ENCODE measurements around the gene E2F2.
"Not testable (repeated sequence)": the region's sequence is repeated elsewhere in the genome, so short reads cannot be mapped to it uniquely, and the experiment has no call there.

Gene E2F2

DNA sequence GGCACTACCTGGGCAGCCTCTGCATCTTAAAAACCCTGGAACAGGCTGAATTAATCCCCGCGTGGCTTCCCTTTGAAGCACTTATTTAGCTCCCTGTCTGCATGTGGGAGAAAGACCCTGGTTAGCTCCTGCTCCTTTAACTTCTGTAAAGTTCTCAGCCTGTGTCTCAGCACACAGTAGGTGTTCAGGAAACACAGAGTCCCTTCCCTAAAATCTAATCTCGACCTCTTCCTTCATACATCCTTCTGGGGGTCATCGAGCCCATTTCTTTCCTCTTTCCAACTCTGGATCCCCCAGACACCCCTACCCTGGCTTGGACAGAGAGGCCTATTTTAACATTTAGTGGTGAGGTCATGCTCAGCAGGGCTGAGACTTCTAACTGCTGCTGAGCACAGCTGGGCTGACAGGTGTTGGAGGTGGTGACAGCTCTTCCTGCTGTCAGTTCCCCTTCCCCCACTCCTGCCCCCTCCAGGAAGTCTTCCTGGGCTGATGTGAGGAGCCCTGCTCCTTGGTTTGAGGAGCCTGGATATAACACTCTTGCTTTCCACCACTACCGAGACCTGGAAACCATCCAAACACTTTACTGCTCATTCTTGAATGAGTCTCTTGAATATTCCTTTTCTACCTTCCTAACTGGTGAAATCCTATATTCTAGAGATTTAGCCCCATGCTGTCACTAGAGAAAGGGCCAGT lies 5.3 kb downstream of the E2F2 start:
- DNase-seq (ENCODE audit: insufficient read length, low spot score) (no peak), FAIRE-seq (no peak)

DNA sequence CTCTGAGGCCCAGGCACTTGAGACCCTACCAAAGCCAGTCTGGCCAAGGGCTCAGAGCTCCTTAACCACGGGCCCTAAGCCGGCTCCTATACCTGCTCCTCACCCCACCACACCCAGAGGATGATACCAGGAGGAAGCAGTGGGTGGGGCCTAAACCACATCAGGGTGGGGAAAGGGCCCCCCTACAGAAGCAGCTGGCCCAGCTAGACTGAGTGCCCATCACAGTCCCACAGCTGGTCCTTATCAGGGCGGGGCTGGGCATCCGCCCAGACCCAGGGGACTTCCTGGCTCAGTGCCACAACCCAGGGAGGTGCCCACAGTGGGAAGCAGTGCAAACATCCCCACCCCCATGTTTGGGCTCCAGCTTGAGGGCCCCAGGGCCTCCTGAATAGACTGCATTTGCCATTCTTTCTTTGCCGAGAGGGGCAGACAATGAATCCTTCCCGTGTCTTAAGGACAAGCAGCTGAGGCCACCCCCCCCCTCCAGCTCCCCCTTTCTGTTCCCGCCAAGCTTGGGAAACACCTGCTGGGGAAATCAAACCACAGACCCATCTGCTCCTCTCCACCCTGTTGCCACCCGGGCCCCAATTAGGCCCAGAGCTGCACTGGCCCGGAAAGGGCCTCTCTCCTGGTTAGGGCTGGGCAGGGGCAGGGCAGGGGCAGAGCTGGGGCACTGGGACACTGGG lies 6.2 kb downstream of the E2F2 start:
- no peak for DNase-seq (ENCODE audit: insufficient read length, low spot score)
- FAIRE-seq: no peak

DNA sequence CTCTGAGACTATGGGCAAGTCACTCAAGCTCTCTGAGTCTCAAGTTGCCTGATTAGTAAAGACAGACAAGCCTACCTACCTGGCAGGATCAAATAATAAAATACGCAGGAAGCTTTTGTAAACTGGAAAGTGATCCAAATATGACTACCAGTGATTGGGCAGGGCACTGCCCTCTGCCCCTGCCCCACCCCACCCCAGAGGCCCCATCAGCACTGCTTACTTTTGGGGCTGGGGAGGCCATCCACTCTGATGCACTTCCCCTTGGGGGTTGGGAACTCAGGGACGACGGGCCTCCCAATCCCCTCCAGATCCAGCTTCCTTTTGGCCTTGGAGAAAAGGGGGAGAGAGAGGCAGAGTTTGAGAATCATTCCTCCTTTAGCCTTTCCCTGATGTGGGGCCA lies 6.9 kb downstream of the E2F2 start:
- no peak for FAIRE-seq

DNA sequence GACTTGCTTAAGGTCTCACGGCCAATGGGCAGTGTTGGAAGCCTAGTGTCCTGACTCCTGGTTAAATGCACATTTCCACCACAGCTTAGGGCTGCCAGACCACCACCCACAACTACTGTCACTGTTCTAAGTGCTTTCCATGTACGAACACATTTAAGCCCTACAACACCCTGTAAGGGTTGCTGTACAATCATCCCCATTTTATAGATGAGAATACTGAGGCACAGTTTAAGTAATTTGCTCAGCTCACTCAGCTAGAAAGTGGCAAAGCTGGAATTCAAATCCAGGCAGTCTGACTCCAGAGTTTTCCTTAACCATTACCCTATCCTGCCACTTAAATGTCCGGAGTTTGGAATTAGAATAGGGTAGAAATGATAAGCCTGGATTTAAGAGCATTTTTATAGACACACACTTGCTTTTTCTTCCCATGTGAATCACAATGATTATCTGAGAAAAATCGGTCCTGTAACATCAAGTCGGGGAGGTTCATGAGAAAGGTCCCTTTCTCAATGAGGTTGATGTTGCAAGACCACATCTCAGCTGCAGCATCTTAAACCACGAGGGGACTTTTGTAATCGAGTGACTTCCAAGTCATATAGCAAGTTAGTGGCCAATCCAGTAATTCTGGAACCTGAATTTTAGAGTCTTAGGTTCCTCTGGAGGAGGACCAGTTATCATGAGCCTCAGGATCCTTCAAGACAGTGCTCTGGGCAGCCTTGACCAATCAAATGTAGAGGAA lies 8.6 kb downstream of the E2F2 start:
- DNase-seq (ENCODE audit: insufficient read length, low spot score) (no peak), FAIRE-seq (no peak)

More for the DNA sequence above, 6.9 kb downstream of the E2F2 start:
- no peak for DNase-seq (ENCODE audit: insufficient read length, low spot score)

DNA sequence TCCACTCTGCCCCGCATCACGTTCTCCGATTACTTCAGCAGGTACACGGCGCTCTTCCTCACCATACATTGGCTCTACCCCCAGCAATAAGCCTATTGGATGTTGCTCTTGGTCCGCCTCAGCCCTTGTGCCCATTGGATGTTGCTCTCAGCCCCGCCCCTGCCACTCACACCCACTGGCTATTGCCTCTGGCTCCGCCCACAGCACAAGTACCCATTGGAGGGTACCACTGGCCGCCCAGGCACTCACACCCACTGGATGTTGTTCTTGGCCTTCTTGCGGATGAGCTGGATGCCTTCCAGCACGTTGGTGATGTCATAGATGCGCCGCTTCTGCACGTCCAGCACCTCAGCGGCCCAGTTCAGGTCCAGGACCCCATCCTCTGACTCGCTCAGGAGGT lies 9.4 kb downstream of the E2F2 start:
- FAIRE-seq (no peak), DNase-seq (ENCODE audit: insufficient read length, low spot score) (no peak)

DNA sequence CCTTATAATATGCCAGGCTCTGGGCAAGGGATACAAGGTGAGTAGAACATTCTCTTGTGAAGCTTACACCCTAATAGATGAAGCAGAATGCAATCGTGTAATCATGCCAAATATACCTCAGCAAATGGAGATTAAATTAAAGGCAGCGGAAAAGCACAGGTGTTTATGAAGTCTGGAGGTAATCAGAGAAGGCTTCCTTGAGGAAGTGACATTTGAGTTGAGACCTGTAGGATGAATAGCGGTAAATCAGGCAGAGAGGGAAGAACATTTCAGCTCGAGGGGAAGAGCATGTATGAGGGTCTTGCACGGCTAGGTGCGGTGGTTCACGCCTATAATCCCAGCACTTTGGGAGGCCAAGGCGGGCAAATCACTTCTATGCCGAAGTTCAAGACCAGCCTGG lies 13.5 kb downstream of the E2F2 start:
- FAIRE-seq: no peak
- DNase-seq (ENCODE audit: insufficient read length, low spot score): no peak

DNA sequence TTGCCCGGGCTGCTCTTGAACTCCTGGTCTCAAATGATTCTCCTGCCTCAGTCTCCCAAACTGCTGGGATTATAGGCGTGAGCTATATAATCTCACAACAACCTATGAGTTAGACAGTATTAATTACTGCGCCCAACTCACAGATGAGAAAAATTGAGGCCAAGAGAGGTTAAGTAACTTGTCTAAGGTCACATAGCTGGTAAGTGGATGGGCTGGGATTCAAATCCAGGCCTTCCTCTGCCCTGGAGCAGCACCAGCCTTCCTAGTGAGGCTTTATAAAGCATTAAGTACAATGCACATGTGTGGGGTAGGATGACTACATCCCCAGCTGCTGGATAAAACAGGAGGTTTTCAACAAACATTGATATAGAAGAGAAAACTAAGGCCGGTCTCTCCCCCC lies 15.1 kb downstream of the E2F2 start:
- DNase-seq (ENCODE audit: insufficient read length, low spot score) (no peak), FAIRE-seq (no peak)

DNA sequence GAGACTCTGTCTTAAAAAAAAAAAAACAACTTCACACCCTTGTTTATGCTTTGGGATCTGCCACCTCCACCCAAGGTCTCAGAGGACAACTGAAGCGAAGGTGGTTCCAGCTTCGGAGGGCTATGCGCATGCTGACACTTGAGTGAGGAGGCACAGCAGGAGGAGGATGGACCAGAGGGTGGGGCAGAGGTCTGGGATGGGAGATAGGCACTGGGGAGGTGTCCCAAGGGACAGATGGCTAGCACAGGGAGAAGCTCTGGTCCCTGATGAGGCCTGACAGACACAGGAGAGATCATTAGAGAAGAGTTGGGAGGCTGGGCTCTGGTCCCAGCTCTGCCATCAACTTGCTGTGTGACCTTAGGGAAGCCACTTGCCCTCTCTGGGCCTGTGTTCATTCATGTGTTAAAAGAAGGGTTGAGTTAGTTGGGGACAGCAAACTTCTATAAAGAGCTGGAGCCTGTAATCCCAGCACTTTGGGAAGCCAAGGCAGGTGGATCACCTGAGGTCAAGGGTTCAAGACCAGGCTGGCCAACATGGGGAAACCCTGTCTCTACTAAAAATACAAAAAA lies 16.8 kb downstream of the E2F2 start:
- FAIRE-seq: no peak
- DNase-seq (ENCODE audit: insufficient read length, low spot score): no peak

DNA sequence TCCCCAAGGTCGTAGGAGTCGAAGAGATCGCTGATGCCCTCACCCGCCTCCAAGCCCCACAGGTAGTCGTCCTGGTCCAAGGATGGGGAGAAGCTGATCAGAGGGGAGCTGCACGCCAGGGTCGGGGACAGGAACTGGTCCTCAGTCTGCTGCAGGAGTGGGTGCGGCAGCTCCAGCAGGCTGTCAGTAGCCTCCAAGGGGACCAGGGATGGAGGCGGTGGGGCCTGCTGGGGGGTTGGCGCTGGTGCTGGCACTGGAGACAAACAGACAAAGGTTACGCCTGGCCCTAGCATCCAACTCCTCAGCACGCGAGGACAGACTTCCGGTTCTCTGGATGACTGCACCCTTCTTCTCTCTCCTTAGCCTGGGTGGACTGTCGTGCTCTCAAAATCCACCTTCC lies 21.1 kb downstream of the E2F2 start:
- FAIRE-seq: no peak
- DNase-seq (ENCODE audit: insufficient read length, low spot score): no peak

DNA sequence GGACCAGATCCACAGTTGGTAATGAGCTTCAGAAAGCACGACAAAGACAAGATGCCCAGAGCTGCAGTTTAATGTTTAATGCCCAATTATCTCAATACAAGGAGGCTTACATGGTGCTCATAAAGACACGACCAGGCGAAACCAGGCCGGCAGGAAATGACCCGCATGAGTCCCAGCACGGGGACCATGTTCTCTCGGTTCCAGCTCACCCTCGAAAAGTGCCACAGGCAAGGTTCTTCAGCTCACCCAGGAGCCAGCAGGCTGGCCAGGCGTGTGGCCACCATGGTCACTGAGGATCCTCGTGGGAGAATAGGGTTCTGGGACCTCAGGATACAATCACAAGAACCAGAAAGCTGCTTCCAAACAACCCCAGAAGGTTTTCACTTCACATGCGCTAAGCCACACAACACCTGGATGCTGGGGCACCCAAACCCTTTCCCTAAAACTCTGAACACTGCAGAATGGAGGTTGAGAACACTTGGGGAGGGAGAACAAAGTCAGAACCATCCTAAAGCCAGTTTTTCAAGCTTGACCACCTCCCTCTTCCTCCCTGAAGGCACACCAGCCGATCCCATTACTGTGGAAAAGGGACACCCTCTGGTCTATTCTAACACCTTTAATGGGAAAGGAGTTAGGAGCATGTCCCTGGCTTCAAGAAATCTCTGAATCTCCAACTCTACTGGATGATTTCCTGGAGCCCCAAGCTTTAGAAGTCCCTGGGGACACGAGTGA lies 24.5 kb downstream of the E2F2 start:
- DNase-seq (ENCODE audit: insufficient read length, low spot score): no peak
- FAIRE-seq: no peak

DNA sequence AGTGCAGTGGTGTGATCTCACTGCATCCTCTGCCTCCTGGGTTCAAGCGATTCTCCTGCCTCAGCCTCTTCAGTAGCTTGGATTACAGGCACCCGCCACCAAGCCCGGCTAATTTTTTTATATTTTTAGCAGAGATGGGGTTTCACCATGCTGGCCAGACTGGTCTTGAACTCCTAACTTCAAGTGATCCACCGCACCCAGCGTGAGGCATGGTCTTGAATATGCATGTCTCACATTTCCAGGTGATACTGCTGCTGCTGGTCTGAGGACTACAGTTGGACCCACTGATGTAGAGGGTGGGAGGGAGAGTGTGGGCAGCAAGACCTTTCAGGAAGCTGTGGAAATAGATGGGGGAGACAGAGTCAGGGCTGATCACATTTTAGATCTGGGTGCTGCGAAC lies 25.2 kb downstream of the E2F2 start:
- FAIRE-seq: peak; percentile 38
- DNase-seq (ENCODE audit: insufficient read length, low spot score): no peak

DNA sequence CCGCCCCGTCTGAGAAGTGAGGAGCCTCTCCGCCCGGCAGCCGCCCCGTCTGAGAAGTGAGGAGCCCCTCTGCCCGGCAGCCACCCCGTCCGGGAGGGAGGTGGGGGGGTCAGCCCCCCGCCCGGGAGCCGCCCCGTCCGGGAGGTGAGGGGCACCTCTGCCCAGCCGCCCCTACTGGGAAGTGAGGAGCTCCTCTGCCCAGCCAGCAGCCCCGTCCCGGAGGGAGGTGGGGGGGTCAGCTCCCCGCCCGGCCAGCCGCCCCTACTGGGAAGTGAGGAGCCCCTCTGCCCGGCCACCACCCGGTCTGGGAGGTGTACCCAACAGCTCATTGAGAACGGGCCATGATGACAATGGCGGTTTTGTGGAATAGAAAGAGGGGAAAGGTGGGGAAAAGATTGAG lies 26.9 kb downstream of the E2F2 start:
- DNase-seq (ENCODE audit: insufficient read length, low spot score); FAIRE-seq: not testable (repeated sequence)

DNA sequence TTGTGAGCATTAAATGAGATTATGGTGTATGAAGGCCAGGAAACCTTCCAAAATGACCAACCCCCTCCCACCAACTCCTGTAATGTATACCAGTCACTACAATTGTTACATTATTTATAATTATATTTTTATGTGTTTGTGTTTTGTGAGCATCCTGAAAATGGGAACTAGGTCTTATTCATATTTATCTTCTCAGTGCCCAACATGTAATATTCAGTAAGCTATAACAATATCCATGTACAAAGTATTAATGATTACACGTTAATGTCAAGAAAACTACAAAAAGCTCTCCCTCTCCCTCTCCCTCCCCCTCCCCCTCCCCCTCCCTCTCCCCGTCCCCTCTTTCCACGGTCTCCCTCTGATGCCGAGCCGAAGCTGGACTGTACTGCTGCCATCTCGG lies 28.1 kb downstream of the E2F2 start:
- no peak for FAIRE-seq
- DNase-seq (ENCODE audit: insufficient read length, low spot score): no peak

DNA sequence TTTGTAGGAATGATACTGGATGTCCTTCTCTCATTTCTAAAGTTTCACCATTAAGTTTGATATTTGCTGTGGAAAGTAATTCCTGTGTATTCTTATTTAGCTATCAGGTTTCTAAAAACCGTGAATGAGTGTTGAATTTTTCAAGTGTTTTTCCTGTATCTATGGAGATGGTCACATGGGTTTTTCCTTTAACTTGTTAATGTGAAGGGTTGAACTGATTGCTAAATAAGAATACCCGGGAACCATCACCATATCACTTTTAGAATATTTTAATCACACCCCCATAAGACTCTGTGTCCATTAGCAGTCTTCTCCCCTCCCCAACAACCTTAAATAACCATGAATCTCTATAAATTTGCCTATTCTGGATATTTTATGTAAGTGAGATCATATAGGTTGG lies 30.6 kb downstream of the E2F2 start:
- FAIRE-seq (no peak), DNase-seq (ENCODE audit: insufficient read length, low spot score) (no peak)

DNA sequence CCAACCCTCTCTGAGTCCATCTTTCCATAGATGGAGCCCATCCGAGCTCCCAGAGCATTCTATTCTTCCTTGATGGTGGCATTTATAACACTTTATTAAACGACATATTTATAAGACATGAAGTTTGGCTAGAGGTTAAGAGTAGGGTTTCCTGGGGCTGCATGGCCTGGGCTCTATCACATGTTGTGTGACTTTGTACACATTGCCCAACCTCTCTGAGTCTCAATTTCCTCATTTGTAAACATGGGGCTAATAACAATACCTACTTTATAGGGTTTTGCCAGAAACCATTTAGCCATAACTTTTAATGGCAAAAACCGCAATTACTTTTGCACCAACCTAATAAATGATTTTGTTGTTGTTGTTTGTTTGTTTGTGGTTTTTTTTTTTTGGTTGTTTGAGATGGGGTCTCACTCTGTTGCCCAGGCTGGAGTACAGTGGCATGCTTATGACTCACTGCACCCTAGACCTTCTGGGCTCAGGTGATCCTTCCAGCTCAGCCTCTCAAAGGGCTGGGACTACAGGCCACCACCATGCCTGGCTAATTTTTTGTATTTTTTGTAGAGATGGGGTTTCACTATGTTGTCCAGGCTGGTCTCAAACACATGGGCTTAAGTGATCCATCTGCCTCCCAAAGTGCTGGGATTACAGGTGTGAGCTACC lies 33.1 kb downstream of the E2F2 start:
- DNase-seq (ENCODE audit: insufficient read length, low spot score): no peak
- FAIRE-seq: no peak

DNA sequence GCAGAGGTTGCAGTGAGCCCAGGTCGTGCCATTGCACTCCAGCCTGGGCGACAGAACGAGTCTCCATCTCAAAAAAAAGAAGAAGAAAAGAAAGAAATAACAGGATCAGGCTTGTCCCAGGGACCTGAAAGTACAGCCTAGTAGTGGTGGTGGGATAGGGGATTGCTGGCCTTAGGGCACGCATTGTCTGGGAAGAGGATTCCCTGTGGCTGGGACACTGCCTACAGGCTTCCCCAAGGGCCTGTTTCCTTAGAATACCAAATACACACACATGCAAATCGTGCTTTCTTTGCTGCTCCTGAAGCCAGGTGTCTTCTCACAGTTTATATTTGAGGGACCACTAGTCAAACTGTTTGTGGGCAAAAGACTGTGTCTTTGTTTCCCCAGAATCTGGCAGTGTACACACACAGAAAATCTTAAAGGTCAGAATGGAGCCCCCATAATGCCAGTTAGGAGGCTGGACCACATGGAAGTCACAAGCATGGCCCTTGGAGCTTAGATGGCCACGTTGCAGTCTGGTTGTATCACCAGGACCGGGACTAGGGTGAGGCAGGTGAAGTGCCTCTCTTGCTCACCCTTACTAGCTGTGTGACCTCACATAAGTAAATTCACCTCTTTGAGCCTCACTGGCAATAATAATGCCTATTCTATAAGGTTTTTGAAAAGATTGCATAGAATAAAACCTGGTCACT lies 34.4 kb downstream of the E2F2 start:
- FAIRE-seq (no peak), DNase-seq (ENCODE audit: insufficient read length, low spot score) (no peak)

DNA sequence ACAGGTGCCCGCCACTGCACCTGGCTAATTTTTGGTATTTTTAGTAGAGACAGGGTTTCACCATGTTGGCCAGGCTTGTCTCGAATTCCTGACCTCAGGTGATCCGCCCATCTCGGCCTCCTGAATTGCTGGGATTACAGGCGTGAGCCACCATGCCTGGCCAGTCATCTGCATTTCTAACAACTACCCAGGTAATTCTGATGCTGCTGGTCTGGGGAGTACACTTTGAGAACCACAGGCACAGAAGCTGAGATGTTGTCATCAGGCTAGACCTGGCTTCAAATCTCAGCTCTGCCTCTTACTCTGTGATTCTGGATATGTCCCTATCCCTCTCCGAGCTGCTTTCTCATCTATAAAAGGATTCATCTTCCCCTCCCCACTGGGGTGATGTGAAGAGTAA lies 36.2 kb downstream of the E2F2 start:
- DNase-seq (ENCODE audit: insufficient read length, low spot score); FAIRE-seq: not testable (repeated sequence)

DNA sequence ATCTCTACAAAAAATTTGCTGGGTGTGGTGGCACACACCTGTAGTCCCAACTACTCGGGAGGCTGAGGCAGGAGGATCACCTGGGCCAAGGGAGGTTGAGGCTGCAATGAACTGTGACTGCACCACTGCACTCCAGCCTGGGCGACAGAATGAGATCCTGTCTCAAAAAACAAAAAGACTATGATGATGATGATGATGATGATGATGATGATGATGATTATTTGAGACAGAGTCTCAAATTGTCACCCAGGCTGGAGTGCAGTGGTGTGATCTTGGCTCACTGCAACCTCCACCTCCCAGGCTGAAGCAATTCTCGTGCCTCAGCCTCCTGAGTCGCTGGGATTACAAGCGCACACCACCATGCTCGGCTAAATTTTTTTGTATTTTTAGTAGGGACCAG lies 38.3 kb downstream of the E2F2 start:
- FAIRE-seq; DNase-seq (ENCODE audit: insufficient read length, low spot score): not testable (repeated sequence)

DNA sequence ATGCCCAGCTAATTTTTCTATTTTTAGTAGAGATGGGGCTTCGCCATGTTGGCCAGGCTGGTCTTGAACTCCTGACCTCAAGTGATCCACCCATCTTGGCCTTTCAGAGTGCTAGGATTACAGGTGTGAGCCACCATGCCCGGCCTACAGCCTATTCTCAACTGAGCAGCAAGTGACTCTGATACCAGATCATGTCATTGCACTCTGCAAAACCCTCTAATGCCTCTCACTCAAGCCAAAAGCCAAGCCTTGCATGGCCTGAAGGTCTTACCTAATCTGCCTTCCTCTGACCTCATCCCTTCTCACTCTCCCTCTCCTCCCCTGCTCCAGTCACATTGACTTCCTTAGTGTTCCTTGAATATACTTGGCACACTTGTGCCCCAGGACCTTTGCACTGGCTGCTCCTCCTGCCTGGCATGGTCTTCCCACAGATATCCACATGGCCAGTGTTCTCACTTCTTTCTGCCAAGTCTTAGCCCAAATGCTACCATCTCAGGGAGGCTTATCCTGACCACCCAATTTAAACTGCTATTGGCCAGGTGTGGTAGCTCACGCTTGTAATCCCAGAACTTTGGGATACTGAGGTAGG lies 38.8 kb downstream of the E2F2 start:
- DNase-seq (ENCODE audit: insufficient read length, low spot score): no peak
- FAIRE-seq: no peak

Measured in HTR-8/SVneo (cell line).